C1 segment of cervical spinal cord (tissue), 14 donors: Measurements from ENCODE around the gene CLCF1.
A peak's percentile ranks its signal among the peaks of the same experiment; 100 is the strongest.
"Not testable (repeated sequence)": the region's sequence is repeated elsewhere in the genome, so short reads cannot be mapped to it uniquely, and the experiment has no call there.

Source experiments
- DNase-seq, 14 donors: peaks; one replicate each; lab custom pipeline; 2025; lab: John Stamatoyannopoulos, UW

The CLCF1 gene

GRCh38 chr11:67344264-67344663 is 29.1 kb downstream of the CLCF1 start:
- DNase-seq: no peak

- no peak for DNase-seq
Measured at GRCh38 chr11:67337257-67337656, 36.1 kb downstream of the CLCF1 start.

GRCh38 chr11:67332081-67332691 is 41.2 kb downstream of the CLCF1 start:
- DNase-seq: no peak

- no peak for DNase-seq
Measured at GRCh38 chr11:67323526-67323925, 49.9 kb downstream of the CLCF1 start.

GRCh38 chr11:67322049-67322448 is 51.3 kb downstream of the CLCF1 start:
- DNase-seq: no peak

GRCh38 chr11:67321313-67321871 is 52.0 kb downstream of the CLCF1 start:
- DNase-seq: no peak

GRCh38 chr11:67320691-67321090 is 52.7 kb downstream of the CLCF1 start:
- no peak for DNase-seq

- no peak for DNase-seq
Measured at GRCh38 chr11:67320011-67320410, 53.4 kb downstream of the CLCF1 start.

- DNase-seq: not testable (repeated sequence)
Measured at GRCh38 chr11:67318876-67319275, 54.5 kb downstream of the CLCF1 start.

- DNase-seq: no peak
Measured at GRCh38 chr11:67317888-67318555, 55.4 kb downstream of the CLCF1 start.

- peak; percentile 91 to 99 (median 96) for DNase-seq
Measured at GRCh38 chr11:67317205-67317887, 56.1 kb downstream of the CLCF1 start.

- no peak for DNase-seq
Measured at GRCh38 chr11:67316882-67317204, 56.6 kb downstream of the CLCF1 start.

- DNase-seq: no peak
Measured at GRCh38 chr11:67315325-67315909, 58.0 kb downstream of the CLCF1 start.

- DNase-seq: no peak
Measured at GRCh38 chr11:67314218-67314617, 59.2 kb downstream of the CLCF1 start.
